SIG-M5 treated with dmso at 0.1 percent for 504 hours (cell line): Measurements from ENCODE around the gene CCR1.

Experiments used
- DNase-seq: peaks from one replicate; lab custom pipeline; 2025; ENCODE audit not compliant: unreplicated experiment; lab: John Stamatoyannopoulos, UW

The CCR1 gene

GRCh38 chr3:46208167-46208704 lies at the start of gene CCR1:
Gene CCR1, minus strand, starts transcription at chr3:46208313. Its CDS starts 4,000 bp downstream, at chr3:46204313.
- DNase-seq: peak; percentile 91

- DNase-seq: no peak
Measured at GRCh38 chr3:46252980-46253379, 44.9 kb upstream of the CCR1 start.

GRCh38 chr3:46245146-46245545 lies 37.0 kb upstream of the CCR1 start:
- no peak for DNase-seq

- DNase-seq: no peak
Measured at GRCh38 chr3:46243560-46243959, 35.4 kb upstream of the CCR1 start.

- peak; percentile 59 for DNase-seq
Measured at GRCh38 chr3:46242120-46242519, 34.0 kb upstream of the CCR1 start, which contains the start of gene CCR3. Gene CCR3, plus strand, starts transcription at chr3:46242460. Its CDS starts 22,699 bp downstream, at chr3:46265159.

- no peak for DNase-seq
Measured at GRCh38 chr3:46239952-46240351, 31.8 kb upstream of the CCR1 start.

GRCh38 chr3:46239301-46239938 lies 31.3 kb upstream of the CCR1 start:
- no peak for DNase-seq

GRCh38 chr3:46238386-46238785 lies 30.3 kb upstream of the CCR1 start:
- no peak for DNase-seq

GRCh38 chr3:46236294-46237054 lies 28.4 kb upstream of the CCR1 start:
- no peak for DNase-seq

GRCh38 chr3:46235425-46235824 lies 27.3 kb upstream of the CCR1 start:
- DNase-seq: no peak

- DNase-seq: no peak
Measured at GRCh38 chr3:46233194-46233593, 25.1 kb upstream of the CCR1 start.

- no peak for DNase-seq
Measured at GRCh38 chr3:46231323-46231722, 23.2 kb upstream of the CCR1 start.

- DNase-seq: peak; percentile 96
Measured at GRCh38 chr3:46228260-46229242, 20.4 kb upstream of the CCR1 start.

- DNase-seq: peak; percentile 99
Measured at GRCh38 chr3:46222435-46223161, 14.5 kb upstream of the CCR1 start.

GRCh38 chr3:46221938-46222337 lies 13.8 kb upstream of the CCR1 start:
- no peak for DNase-seq

GRCh38 chr3:46221391-46221790 lies 13.3 kb upstream of the CCR1 start:
- DNase-seq: peak; percentile 96

- DNase-seq: no peak
Measured at GRCh38 chr3:46218196-46218709, 10.1 kb upstream of the CCR1 start.

GRCh38 chr3:46215810-46216414 lies 7.8 kb upstream of the CCR1 start:
- DNase-seq: no peak

GRCh38 chr3:46214751-46215352 lies 6.7 kb upstream of the CCR1 start:
- DNase-seq: peak; percentile 52
